GM19395 (cell line): ENCODE data around the gene TRIM59.
"Not testable (repeated sequence)": the region's sequence is repeated elsewhere in the genome, so short reads cannot be mapped to it uniquely, and the experiment has no call there.

ENCODE experiments used
- ATAC-seq: cut with Tn5 transposase; IDR thresholded peaks from one replicate; pipeline ENCODE4 v1.9.1; 2021; ENCODE audit warnings: mild to moderate bottlenecking, moderate library complexity; ENCODE audit not compliant: unreplicated experiment

TRIM59 gene

DNA sequence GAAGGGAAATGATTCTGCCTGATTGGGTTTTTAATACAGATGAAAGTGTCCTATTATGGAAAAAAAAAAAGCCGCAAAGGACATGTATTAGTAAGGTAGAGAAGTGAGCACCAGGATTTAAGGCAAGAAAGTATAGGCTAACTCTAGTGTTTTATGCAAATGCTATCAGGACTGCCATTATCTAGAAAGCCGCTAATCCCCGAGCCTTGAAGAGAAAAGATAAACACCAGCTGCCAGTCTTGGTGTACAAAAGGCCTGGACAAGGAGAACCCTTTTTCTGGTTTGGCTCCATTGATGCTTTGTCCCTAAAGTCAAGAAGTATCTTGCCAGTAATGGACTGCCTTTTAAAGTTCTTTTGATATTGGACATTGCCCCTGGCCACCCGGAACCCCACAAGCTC, 8.6 kb upstream of the TRIM59 start:
- ATAC-seq: no peak

- ATAC-seq: no peak
Measured at GRCh38 chr3:160455846-160456245, 6.3 kb upstream of the TRIM59 start.

DNA sequence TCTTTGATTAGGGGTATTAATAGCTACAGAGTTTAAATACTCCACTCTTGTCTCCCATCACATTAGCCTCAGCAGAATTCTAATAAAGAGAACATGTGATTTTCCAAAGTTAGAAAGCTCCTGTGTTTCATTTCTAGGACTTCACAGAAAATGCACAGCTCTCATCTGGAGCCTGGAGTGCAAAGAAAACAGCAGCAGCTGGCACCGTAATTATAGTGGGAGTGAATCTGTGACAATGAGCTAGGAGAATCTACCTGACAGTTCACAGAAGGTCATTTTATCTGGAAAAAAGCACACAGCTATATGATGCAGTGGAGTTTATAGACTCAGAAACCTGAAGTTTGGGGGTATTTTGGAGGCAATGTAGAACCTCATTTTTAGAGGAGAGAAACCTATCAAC, 5.4 kb upstream of the TRIM59 start:
- ATAC-seq: no peak

DNA sequence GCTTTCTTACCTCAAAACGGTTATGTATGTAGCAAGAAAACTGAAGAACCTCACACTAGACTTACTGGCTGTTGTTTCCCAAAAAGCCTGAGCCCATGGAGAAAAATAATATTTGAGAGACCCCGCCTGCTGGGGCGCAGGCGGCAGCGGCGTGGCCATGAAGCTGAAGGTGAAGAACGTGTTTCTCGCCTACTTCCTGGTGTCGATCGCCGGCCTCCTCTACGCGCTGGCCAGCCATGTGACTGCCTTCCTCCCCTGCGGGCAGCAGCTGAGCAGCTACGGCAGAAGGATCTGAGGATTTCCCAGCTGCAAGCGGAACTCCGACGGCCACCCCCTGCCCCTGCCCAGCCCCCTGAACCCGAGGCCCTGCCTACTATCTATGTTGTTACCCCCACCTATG, 2.7 kb upstream of the TRIM59 start:
- not testable (repeated sequence) for ATAC-seq

DNA sequence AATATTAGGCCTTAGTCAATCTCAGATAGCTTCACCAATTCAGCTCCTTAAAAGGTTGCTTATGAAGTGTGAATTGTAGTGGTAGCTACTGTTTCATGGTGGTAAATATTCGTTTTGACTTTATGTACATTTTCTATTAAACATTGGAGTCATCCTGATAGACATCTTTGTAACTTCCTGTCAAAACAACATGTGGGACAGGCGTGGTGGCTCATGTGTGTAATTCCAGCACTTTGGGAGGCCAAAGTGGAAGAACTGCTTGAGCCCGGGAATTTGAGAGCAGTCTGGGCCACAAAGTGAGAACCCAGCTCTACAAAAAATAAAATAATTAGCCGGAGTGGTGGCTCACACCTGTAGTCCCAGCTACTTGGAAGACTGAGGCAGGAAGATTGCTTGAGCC, 2.0 kb upstream of the TRIM59 start:
- ATAC-seq: no peak

GRCh38 chr3:160450846-160451245, 1.3 kb upstream of the TRIM59 start:
- no peak for ATAC-seq

GRCh38 chr3:160448845-160449635, 546 bp downstream of the TRIM59 start:
- peak; percentile 53 for ATAC-seq

- no peak for ATAC-seq
Measured at GRCh38 chr3:160447544-160447943, 2.0 kb downstream of the TRIM59 start.

DNA sequence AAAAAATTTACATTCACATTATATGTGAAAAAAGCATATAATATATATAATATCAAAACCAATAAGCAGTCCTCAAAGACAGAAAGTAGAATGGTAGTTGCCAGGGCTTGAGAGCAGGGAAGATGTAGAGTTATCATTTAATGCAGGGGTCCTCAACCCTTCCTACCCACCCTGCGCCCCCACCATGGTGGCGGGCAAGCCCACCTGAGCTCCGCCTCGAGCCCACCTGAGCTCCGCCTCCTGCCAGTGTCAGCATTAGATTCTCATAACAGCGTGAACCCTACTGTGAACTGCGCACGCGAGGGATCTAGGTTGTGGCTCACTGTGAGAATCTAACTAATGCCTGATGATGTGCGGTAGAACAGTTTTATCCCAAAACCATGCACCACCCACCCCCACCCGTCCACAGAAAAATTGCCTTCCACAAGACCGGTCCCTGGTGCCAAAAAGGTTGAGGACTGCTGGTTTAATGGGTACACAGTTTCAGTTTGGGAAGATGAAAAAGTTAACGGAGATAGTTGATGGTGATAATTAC, 3.0 kb downstream of the TRIM59 start:
- ATAC-seq: no peak

- ATAC-seq: no peak
Measured at GRCh38 chr3:160445854-160446253, 3.7 kb downstream of the TRIM59 start.

DNA sequence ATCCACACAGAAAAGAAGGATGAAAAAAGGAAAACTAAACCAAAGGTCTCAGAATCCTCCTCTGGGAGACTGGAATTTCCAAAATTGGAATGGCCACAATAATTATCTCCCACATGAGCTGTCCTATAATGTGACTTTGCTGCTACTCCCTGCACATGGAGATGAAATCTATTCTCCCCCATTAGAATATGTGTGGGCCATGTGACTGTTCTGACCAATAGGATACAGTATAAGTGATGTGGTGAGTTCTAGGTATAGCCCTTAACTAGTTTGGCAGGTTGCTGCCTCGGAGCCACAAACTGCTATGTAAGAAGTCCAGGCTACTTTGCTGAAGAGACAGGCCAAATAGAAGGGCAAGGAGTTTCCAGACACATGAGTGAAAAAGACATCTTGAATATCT, 5.2 kb downstream of the TRIM59 start:
- no peak for ATAC-seq

- ATAC-seq: no peak
Measured at GRCh38 chr3:160440687-160441086, 8.9 kb downstream of the TRIM59 start.

GRCh38 chr3:160437083-160437455, 12.5 kb downstream of the TRIM59 start:
- no peak for ATAC-seq

DNA sequence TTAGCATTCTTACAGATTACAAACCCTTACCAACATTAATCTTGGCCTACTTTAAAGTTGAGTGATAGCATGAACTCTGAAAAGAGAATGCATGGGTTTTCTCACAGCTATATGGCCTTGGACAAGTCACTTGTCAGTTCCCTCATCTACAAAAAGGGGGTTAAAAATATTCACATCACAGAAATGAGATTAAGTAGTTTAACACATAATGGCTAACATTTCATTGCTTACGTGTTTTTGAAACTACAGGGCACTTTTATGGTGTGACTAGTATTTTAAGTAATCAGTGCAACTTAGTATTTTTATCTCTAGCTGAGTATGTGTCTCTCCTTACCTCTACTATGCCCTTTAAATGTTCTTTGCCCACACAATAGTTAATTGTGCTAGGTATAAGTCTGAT, 13.8 kb downstream of the TRIM59 start:
- no peak for ATAC-seq

DNA sequence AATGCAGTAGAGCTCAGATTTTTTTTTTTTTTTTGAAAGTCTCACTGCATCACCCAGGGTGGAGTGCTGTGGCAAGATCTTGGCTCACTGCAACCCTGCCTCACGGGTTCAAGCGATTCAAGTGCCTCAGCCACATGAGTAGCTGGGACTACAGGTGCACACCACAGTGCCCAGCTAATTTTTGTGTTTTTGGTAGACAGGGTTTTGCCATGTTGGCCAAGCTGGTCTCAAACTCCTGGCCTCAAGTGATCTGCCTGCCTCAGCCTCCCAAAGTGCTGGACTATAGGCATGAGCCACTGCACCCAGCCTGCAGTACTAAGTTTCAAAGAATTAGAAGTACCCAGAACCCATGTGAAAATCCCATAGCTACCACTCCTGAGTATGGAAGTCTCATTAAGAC, 14.5 kb downstream of the TRIM59 start:
- no peak for ATAC-seq

DNA sequence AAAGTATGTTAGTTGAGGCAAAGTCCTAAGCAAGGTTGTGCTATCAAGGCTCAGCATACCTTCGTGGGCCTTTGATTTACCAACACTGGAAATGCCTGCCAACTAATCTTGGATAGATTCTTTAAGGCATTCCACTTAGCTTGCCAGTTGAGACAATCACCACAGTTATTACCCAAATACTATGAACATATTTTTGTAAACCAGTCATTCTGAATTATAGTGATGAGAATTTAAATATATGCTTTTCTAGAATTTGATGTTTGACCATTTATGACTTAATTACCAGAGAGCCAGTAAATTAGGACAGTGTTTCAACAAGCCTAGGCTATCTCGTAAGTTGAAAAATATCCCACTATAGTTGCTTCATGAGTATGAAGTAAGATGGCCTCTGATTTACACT, 15.5 kb downstream of the TRIM59 start:
- ATAC-seq: no peak

DNA sequence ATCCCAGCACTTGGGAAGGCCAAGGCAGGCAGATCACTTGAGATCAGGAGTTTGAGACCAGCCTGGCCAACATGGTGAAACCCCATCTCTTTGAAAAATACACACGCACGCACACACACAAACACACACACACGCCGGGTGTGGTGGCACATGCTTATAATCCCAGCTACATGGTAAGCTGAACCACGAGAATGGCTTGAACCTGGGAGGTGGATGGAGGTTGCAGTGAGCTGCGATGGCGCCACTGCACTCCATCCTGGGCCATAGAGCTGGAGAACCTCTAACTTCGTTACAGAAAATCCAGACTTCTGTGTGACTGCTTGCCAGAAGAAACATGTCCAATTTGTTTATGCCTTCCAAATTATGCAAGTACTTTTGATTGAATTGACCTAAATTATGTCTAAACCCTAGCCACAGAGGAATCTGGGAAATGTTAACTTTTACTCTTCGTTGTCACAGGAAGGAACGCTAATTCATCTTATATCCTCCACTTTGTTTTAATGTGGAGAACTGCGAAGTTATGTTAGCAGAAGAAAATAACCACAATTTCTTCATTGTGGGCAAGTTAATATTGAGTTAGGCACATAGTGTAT, 21.7 kb downstream of the TRIM59 start:
- no peak for ATAC-seq

DNA sequence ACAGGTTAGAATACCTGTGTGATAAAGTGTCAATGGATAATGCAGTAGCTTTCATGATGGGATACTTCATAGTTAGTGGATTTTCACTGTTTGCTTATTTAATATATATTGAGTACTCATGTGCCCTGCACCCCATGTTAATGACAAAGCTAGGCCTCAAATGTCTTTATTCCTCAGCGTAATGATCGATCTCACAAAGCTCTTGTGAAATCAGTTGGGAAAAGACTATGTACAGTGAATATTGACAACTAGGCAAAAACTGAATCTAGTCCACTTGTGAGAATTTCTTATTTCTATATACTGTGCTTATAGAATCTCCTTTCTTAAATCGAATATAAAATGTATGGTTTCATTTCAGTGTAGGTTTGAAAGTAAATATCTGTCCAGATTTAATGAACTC, 32.3 kb downstream of the TRIM59 start:
- ATAC-seq: no peak

DNA sequence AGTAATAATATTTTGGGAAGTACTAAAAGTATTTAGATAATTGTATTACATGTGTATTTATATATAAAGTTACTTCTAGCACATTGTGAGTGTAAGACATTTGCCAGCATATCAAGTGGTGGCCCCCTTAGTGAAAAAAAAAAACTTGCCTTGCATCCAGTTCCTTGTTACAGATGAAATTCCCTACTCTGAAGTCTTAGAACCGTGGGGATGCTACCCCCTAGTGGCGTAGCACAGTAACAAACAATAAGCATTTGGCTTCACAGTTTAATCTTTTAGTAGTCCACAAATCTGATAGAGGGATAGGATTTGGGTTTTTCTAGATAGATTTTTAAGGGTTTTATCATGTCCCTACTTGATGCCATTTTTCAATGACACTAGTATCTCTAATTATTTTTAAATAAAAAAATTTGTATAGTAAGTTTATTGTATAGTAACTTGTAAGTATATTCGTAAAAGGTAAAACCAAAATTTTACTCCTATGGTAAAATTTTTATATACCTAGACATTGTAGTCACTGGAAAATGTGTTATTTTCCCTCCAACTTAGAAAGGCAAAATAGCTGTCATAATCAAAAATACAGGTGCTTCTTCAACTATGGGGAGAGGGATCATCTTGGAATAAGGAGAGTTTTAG, 35.9 kb downstream of the TRIM59 start:
- ATAC-seq: peak; percentile 82

- ATAC-seq: no peak
Measured at GRCh38 chr3:160412477-160412876, 37.1 kb downstream of the TRIM59 start.

GRCh38 chr3:160409812-160410610, 39.6 kb downstream of the TRIM59 start:
- no peak for ATAC-seq
